Esophagus muscularis mucosa (tissue), 4 donors: ENCODE results near the gene TF. TPM values are rescaled to one million over a fixed set of nuclear protein-coding genes. Genes with fewer than 3 reads are reported as not detected.
A peak's percentile ranks its signal among the peaks of the same experiment; 100 is the strongest.

Source experiments
- DNase-seq: peaks from one replicate; pipeline ENCODE4 v3.0.0-alpha.2; 2017; ENCODE audit errors: extremely low spot score
- H3K27ac ChIP-seq, 4 donors: fragments of 200-600 bp; sonication (generic); replicated peaks in 1 of 4; 1 replicate in 3 of 4; 2 replicates in 1 of 4; pipeline ENCODE4 v1.5.1; 2016 to 2019; ENCODE audit warnings: mild to moderate bottlenecking in 1 of 4
- H3K27me3 ChIP-seq, 4 donors: fragments of 200-600 bp; sonication (generic); one replicate each; pipeline versions ENCODE4 v1.5.1 to v1.6.0; 2016 to 2019
- H3K36me3 ChIP-seq, 4 donors: fragments of 200-600 bp; sonication (generic); one replicate each; pipeline ENCODE4 v1.5.1; 2016 to 2019
- H3K4me1 ChIP-seq, 4 donors: fragments of 200-600 bp; sonication (generic); one replicate each; pipeline ENCODE4 v1.5.1; 2016 to 2019
- H3K4me3 ChIP-seq, 4 donors: fragments of 200-600 bp; sonication (generic); 1 replicate in 2 of 4; 2 replicates in 2 of 4; pipeline ENCODE4 v1.5.1; 2016 to 2019; ENCODE audit warnings: mild to moderate bottlenecking in 4 of 4, moderate library complexity in 1 of 4
- H3K9me3 ChIP-seq, 4 donors: fragments of 200-600 bp; sonication (generic); 1 replicate in 3 of 4; 2 replicates in 1 of 4; pipeline ENCODE4 v1.5.1; 2016 to 2019
- CTCF ChIP-seq, 3 experiments: fragments of 200-600 bp in 2 of 3; fragments of 450-650 bp in 1 of 3; sonication (generic) in 2 of 3; IDR thresholded peaks; one replicate each; pipeline ENCODE4 v1.5.1; 2017 to 2019; ENCODE audit warnings: antibody characterized with exemption in 3 of 3, mild to moderate bottlenecking in 2 of 3, moderate library complexity in 1 of 3
- EP300 ChIP-seq: sonication (generic); formaldehyde crosslinking; IDR thresholded peaks from one replicate; pipeline ENCODE4 v1.6.1; 2017; ENCODE audit warnings: antibody characterized with exemption
- POLR2A ChIP-seq: fragments of 450-650 bp; IDR thresholded peaks from one replicate; pipeline ENCODE4 v1.6.1; 2017; ENCODE audit warnings: antibody characterized with exemption, moderate library complexity, mild to moderate bottlenecking, low read depth
- POLR2AphosphoS5 ChIP-seq, 2 donors: sonication (generic); formaldehyde crosslinking; IDR thresholded peaks; one replicate each; pipeline ENCODE4 v1.6.1; 2017; ENCODE audit warnings: antibody characterized with exemption in 2 of 2
- WGBS: methylation state at CpG from one replicate; pipeline ENCODE4 v1.1.5; 2018; 5-methylcytosine and 5-hydroxymethylcytosine counted together
- intact Hi-C: fragments of 100-400 bp; cut with DNase I; formaldehyde crosslinking; loops from one replicate; pipeline ENCODE4 v1.15.1; 2023
- total RNA-seq, 4 donors: library from RNA; depleted of rRNA; stranded (reverse); fragments of >200 nt; gene quantifications; one replicate each; pipeline versions ENCODE4 v1.1.0 to v1.2.1, GENCODE V29; 2016

Gene TF
- total RNA-seq, 4 donors from 2014 or later = under 0.01 to 3.1 (median 0.28) TPM

DNA sequence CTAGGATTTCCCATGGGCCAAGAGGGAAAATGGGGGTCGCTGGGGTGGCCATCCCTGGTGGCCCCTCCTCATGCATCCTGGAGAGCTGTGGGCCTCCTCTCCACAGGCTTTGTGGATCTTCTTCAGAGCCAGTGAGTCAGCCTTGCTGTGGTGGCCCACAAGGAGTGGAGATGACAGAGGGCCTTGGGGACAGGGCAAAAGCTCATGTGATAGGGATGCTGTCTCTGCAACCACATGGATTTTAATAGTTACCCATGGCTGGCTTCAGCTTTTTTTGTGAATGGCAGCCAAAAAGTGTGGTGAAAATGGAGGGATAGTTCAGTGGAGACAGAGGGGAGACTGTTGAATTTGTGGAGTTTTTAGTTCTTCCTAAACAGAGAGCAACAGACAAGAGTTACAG lies 1.2 kb downstream of the TF start:
- Histone ChIP-seq H3K4me1 (peaks cover 0 to 14% (median 7%) of the 10 kb centered on the region in 4 donors), H3K27ac (no peak overlapping the region), H3K27me3 (peaks cover 0 to 46% (median 5%) of the 10 kb centered on the region in 4 donors), H3K9me3 (no peaks in the 10 kb centered on the region), H3K4me3 (no peak overlapping the region), H3K36me3 (no peaks in the 10 kb centered on the region)
- DNase-seq = peak; percentile 68
- 100% methylated on average over 1 of the region's 1 CpG for WGBS
- intact Hi-C loops = no loop called here
- TF ChIP-seq POLR2AphosphoS5 (IDR thresholded peaks at IDR 0.05) (no peak), EP300 (no peak), POLR2A (no peak), CTCF (IDR thresholded peaks at IDR 0.05) (no peak)

- no peaks in the 10 kb centered on the region for H3K9me3 ChIP-seq
- no peak for TF ChIP-seq POLR2AphosphoS5 (IDR thresholded peaks at IDR 0.05)
- no peak for TF ChIP-seq CTCF (IDR thresholded peaks at IDR 0.05)
- TF ChIP-seq EP300 = no peak
- TF ChIP-seq POLR2A = no peak
- no peak overlapping the region for H3K27ac ChIP-seq
- H3K4me1 ChIP-seq = peaks cover 0 to 14% (median 7%) of the 10 kb centered on the region in 4 donors
- DNase-seq = peak; percentile 86
- H3K27me3 ChIP-seq = peaks cover 0 to 39% (median 5%) of the 10 kb centered on the region in 4 donors
- H3K4me3 ChIP-seq = no peak overlapping the region
- no peaks in the 10 kb centered on the region for H3K36me3 ChIP-seq
- WGBS = 93% methylated on average over 12 of the region's 12 CpGs
- intact Hi-C loops = no loop called here
Observed at GRCh38 chr3:133747907-133748639, 1.9 kb downstream of the TF start.

DNA sequence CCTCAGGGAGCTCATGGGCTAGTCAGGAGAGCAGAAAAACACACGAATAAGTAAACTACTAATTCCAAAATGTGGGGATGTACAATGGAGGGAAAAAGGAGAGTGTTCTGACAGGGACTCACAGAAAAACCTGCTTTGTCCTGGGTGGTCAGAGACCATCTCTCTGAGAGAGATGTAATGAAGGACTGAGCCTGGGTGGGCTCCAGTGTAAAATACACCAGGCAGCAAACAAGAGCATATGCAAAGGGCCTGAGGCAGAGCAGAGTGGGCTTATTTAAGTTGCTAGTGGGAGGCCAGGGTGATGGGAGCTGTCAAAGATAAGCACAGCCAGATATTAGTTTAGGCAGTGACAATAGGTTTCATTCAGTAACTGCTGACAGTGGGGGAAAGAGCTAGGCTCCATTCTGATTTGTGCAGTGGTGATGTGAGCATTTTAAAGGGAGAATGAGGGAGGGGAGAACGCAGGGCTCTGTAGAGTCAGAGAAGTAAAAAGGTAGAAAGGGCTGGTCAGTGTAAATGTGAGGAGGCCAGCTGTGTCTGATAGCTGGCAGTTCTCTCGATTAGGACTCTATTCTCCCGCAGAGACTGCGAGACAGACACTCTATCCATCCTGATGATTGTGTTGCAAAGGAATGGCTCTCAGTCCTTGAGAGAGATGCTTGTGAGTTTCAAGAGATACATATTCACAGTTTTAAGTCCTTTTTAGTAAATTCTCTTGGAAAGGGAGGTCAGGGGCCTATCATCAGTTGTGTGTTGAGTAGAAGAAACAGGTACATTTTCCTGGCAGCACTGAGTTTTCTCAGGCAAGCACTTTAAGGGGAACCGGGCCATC lies 3.5 kb downstream of the TF start:
- Histone ChIP-seq H3K27me3 (peaks cover 0 to 25% (median 5%) of the 10 kb centered on the region in 4 donors), H3K9me3 (no peaks in the 10 kb centered on the region), H3K4me3 (no peak overlapping the region), H3K4me1 (peaks cover 0 to 14% (median 7%) of the 10 kb centered on the region in 4 donors), H3K36me3 (no peaks in the 10 kb centered on the region), H3K27ac (no peak overlapping the region)
- TF ChIP-seq EP300 (no peak), POLR2AphosphoS5 (IDR thresholded peaks at IDR 0.05) (no peak), POLR2A (no peak), CTCF (IDR thresholded peaks at IDR 0.05) (no peak)
- intact Hi-C loops = no loop called here
- WGBS = 71% methylated on average over 6 of the region's 6 CpGs
- DNase-seq = no peak

- H3K4me3 ChIP-seq = no peak overlapping the region
- TF ChIP-seq EP300 = no peak
- TF ChIP-seq POLR2A = no peak
- no peak for TF ChIP-seq POLR2AphosphoS5 (IDR thresholded peaks at IDR 0.05)
- TF ChIP-seq CTCF (IDR thresholded peaks at IDR 0.05) = no peak
- no peak overlapping the region for H3K27ac ChIP-seq
- no peaks in the 10 kb centered on the region for H3K9me3 ChIP-seq
- H3K4me1 ChIP-seq = peaks cover 0 to 14% (median 7%) of the 10 kb centered on the region in 4 donors
- intact Hi-C loops = no loop called here
- peaks cover 0 to 23% (median 5%) of the 10 kb centered on the region in 4 donors for H3K27me3 ChIP-seq
- DNase-seq = no peak
- H3K36me3 ChIP-seq = no peaks in the 10 kb centered on the region
- 34% methylated on average over 6 of the region's 6 CpGs for WGBS
Observed at GRCh38 chr3:133750259-133750656, 4.1 kb downstream of the TF start.
